HCT116 (cell line): ENCODE results near the gene TLR9. TPM values are rescaled to one million over a fixed set of nuclear protein-coding genes. Genes with fewer than 3 reads are reported as not detected.

ENCODE experiments used
- ATAC-seq: fragments of 200-7000 bp; cut with Tn5 transposase; 2 replicates; pipeline ENCODE4 v1.9.1; 2020; ENCODE audit warnings: mild to moderate bottlenecking, moderate library complexity
- BruUV-seq: library from RNA; stranded (reverse); fragments of 400-500 nt; replicated peaks from 2 replicates; lab custom pipeline; 2021; lab: Mats Ljungman, UMichigan
- CTCF ChIA-PET: fragments of 300-600 bp; sonication (Branson Sonifier 250); formaldehyde crosslinking; loops from one replicate; lab custom pipeline; 2021; ENCODE audit warnings: antibody characterized with exemption; lab: Charles Lee
- POLR2A ChIA-PET: fragments of 300-600, 350-600 bp; sonication (Branson Sonifier 250); formaldehyde crosslinking; loops from one replicate; lab custom pipeline; 2021; ENCODE audit warnings: antibody characterized with exemption; lab: Charles Lee
- RAD21 ChIA-PET, 2 experiments: fragments of 300-600 bp; sonication (Branson Sonifier 250); formaldehyde crosslinking; loops; one replicate each; lab custom pipeline; 2023; ENCODE audit warnings: low total read pairs in 2 of 2; ENCODE audit not compliant: uncharacterized antibody in 2 of 2, unreplicated experiment in 2 of 2, low non-redundant PET in 1 of 2; lab: Charles Lee
- DNase-seq: peaks from one replicate; pipeline ENCODE4 v3.0.0-alpha.2; 2010; ENCODE audit warnings: low read depth, low spot score
- H2AFZ ChIP-seq: fragments of 200-600 bp; shearing (Covaris generic), sonication (generic); 2 replicates; pipeline ENCODE4 v1.6.1; 2017; ENCODE audit warnings: low read depth, mixed run types, mixed read lengths, antibody characterized with exemption, low read length; ENCODE audit not compliant: poor library complexity, severe bottlenecking
- H3K27ac ChIP-seq: 2 replicates; pipeline ENCODE4 v1.5.1; 2012; ENCODE audit warnings: low read depth, low read length
- H3K27me3 ChIP-seq: fragments of 200-600 bp; sonication (generic); 2 replicates; pipeline ENCODE4 v1.6.1; 2016; ENCODE audit warnings: mixed run types, low read length, mixed read lengths; ENCODE audit not compliant: insufficient read depth
- H3K36me3 ChIP-seq, 2 experiments: fragments of 200-500 bp in 1 of 2; fragments of 200-600 bp in 1 of 2; sonication (Bioruptor generic) in 1 of 2; sonication (generic) in 1 of 2; 2 replicates each; pipeline versions ENCODE4 v1.5.1 to v1.6.1; 2014 to 2016; ENCODE audit warnings: low read length in 2 of 2, inconsistent platforms in 1 of 2, mixed read lengths in 1 of 2, mixed run types in 1 of 2; ENCODE audit not compliant: insufficient read depth in 2 of 2, control insufficient read depth in 1 of 2
- H3K4me1 ChIP-seq, 2 experiments: fragments of 200-600 bp in 1 of 2; sonication (generic) in 1 of 2; 2 replicates each; pipeline versions ENCODE4 v1.5.1 to v1.6.1; 2012 to 2017; ENCODE audit warnings: low read length in 2 of 2, inconsistent platforms in 1 of 2, mild to moderate bottlenecking in 1 of 2, mixed read lengths in 1 of 2, mixed run types in 1 of 2, moderate library complexity in 1 of 2; ENCODE audit not compliant: insufficient read depth in 2 of 2, control insufficient read depth in 1 of 2
- H3K4me2 ChIP-seq: fragments of 200-600 bp; sonication (generic); 2 replicates; pipeline ENCODE4 v1.6.1; 2017; ENCODE audit warnings: mixed run types, low read length, mixed read lengths
- H3K4me3 ChIP-seq, 2 experiments: fragments of 200-600 bp in 1 of 2; sonication (generic) in 1 of 2; replicated peaks in 1 of 2; 2 replicates each; pipeline ENCODE4 v1.5.1; 2011 to 2016; ENCODE audit warnings: low read length in 2 of 2, control low read depth in 1 of 2, low read depth in 1 of 2, mild to moderate bottlenecking in 1 of 2, mixed read lengths in 1 of 2, mixed run types in 1 of 2
- H3K79me2 ChIP-seq: fragments of 200-600 bp; sonication (generic); 2 replicates; pipeline ENCODE4 v1.6.1; 2017; ENCODE audit warnings: mild to moderate bottlenecking, mixed run types, low read length, moderate library complexity, mixed read lengths; ENCODE audit not compliant: insufficient read depth
- H3K9ac ChIP-seq: fragments of 200-600 bp; sonication (generic); 2 replicates; pipeline ENCODE4 v1.6.1; 2016; ENCODE audit warnings: low read length, mixed read lengths
- H3K9me2 ChIP-seq: fragments of 200-600 bp; sonication (generic), shearing (Covaris generic); 2 replicates; pipeline ENCODE4 v1.6.1; 2017; ENCODE audit warnings: mixed run types, mild to moderate bottlenecking, moderate library complexity; ENCODE audit not compliant: insufficient read depth
- H3K9me3 ChIP-seq, 2 experiments: fragments of 200-500 bp in 1 of 2; fragments of 200-600 bp in 1 of 2; sonication (Bioruptor generic) in 1 of 2; sonication (generic) in 1 of 2; 2 replicates each; pipeline ENCODE4 v1.6.1; 2014 to 2017; ENCODE audit warnings: low read length in 2 of 2, mixed read lengths in 2 of 2, inconsistent platforms in 1 of 2, low read depth in 1 of 2, mild to moderate bottlenecking in 1 of 2, mixed run types in 1 of 2, moderate library complexity in 1 of 2; ENCODE audit not compliant: control insufficient read depth in 1 of 2, insufficient read depth in 1 of 2
- H4K20me1 ChIP-seq: fragments of 200-600 bp; sonication (generic), shearing (Covaris generic); 2 replicates; pipeline ENCODE4 v1.6.1; 2017; ENCODE audit warnings: mixed run types, mild to moderate bottlenecking, moderate library complexity; ENCODE audit not compliant: insufficient read depth
- ATF3 ChIP-seq: IDR thresholded peaks from 2 replicates; pipeline ENCODE4 v1.6.1; 2012
- EGR1 ChIP-seq: IDR thresholded peaks from 2 replicates; pipeline ENCODE4 v1.6.1; 2012; ENCODE audit warnings: low read depth
- ELF1 ChIP-seq: IDR thresholded peaks from 2 replicates; pipeline ENCODE4 v1.6.1; 2012; ENCODE audit warnings: low read depth, borderline replicate concordance
- EZH2 ChIP-seq: fragments of 200-600 bp; sonication (generic); IDR thresholded peaks from 2 replicates; pipeline ENCODE4 v1.6.1; 2017; ENCODE audit warnings: antibody characterized with exemption, mixed run types
- FOSL1 ChIP-seq: IDR thresholded peaks from 2 replicates; pipeline ENCODE4 v1.6.1; 2012; ENCODE audit warnings: low read depth
- JUND ChIP-seq: IDR thresholded peaks from 2 replicates; pipeline ENCODE4 v1.6.1; 2012
- POLR2A ChIP-seq: IDR thresholded peaks from 2 replicates; pipeline ENCODE4 v1.7.0; 2011; ENCODE audit warnings: borderline replicate concordance; ENCODE audit not compliant: insufficient read depth, insufficient read length; ENCODE audit errors: extremely low read depth
- RAD21 ChIP-seq: IDR thresholded peaks from 2 replicates; pipeline ENCODE4 v1.6.1; 2012; ENCODE audit warnings: low read depth, mild to moderate bottlenecking
- SIN3A ChIP-seq: IDR thresholded peaks from 2 replicates; pipeline ENCODE4 v1.6.1; 2012; ENCODE audit warnings: low read depth
- SP1 ChIP-seq: IDR thresholded peaks from 2 replicates; pipeline ENCODE4 v1.6.1; 2012; ENCODE audit warnings: low read depth
- TCF7L2 ChIP-seq: IDR thresholded peaks from 2 replicates; pipeline ENCODE4 v1.7.0; 2011; ENCODE audit warnings: borderline replicate concordance, inconsistent platforms; ENCODE audit not compliant: insufficient read depth, insufficient read length; ENCODE audit errors: extremely low read depth
- intact Hi-C: fragments of 100-400 bp; cut with micrococcal nuclease; formaldehyde crosslinking; loops from 2 replicates; pipeline ENCODE4 v1.10.0; 2022
- total RNA-seq: library from RNA; stranded (reverse); gene quantifications from one replicate; pipeline ENCODE4 v1.2.1, GENCODE V29; 2021; ENCODE audit not compliant: unreplicated experiment
- TF ChIP-seq, protein P1 (sequence below): IDR thresholded peaks from 2 replicates; pipeline ENCODE4 v1.6.1; 2012
- TF ChIP-seq, protein P2 (sequence below), 3 experiments: fragments of 200-600 bp in 1 of 3; sonication (generic) in 1 of 3; IDR thresholded peaks in 2 of 3; conservative IDR thresholded peaks in 1 of 3; 2 replicates each; pipeline ENCODE4 v1.5.1; 2012 to 2017; ENCODE audit warnings: low read depth in 2 of 3, low read length in 2 of 3, antibody characterized with exemption in 1 of 3, borderline replicate concordance in 1 of 3, control low read depth in 1 of 3, mild to moderate bottlenecking in 1 of 3, mixed read lengths in 1 of 3, mixed run types in 1 of 3, moderate library complexity in 1 of 3; ENCODE audit not compliant: insufficient read depth in 1 of 3
- TF ChIP-seq, protein P3 (sequence below): IDR thresholded peaks from 2 replicates; pipeline ENCODE4 v1.6.1; 2012; ENCODE audit warnings: low read depth

Gene TLR9
- total RNA-seq, 1 experiment from 2014 or later = 0.15 TPM

DNA sequence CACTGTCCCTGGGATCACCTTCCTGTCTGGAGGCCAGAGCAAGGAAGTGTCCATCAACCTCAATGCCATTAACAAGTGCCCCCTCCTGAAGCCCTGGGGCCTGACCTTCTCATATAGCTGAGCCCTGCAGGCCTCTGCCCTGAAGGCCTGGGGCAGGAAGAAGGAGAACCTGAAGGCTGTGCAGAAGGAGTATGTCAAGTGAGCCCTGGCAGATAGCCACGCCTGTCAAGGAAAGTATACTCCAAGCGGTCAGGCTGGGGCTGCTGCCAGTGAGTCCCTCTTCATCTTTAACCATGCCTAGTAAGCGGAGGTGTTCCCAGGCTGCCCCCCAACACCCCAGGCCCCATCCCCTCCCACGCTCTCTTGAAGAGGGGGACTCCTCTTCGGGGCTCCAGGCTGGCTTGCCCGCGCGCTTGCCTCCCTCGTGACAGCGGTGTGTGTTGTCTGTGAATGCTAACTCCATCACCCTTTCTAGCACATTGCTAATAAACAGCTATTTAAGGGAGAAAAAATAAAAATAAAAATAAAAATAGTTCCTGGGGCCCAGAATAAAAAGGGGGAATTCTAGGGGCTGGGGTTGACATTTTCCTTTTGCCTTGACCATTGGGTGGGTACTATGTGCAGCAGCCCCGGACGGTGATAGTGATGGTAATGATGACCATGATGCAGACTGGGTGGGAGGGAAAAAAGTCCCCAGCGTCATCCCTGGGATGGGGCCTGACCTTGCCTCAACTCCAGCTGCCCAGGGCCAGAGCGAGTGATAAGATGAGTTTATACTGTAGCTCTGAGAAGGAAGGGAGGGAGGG lies 30.8 kb downstream of the TLR9 start:
- POLR2A ChIA-PET = interaction anchor here (0.6 kb wide), 1 partner anchor 82 kb away, joined by 3 read pairs; no protein-coding TSS in a partner anchor
- Histone ChIP-seq H3K9ac (no peak overlapping the region), H4K20me1 (no peaks in the 10 kb centered on the region), H3K79me2 (peaks cover 17% of the 10 kb centered on the region), H3K4me3 (no peak overlapping the region), H3K9me3 (no peaks in the 10 kb centered on the region), H3K36me3 (peaks cover 0 to 6% of the 10 kb centered on the region in 2 experiments; a peak in 1 of 4 replicates), H3K27me3 (no peaks in the 10 kb centered on the region), H3K4me1 (peaks cover 9 to 33% of the 10 kb centered on the region in 2 experiments), H3K27ac (no peak overlapping the region), H3K9me2 (no peaks in the 10 kb centered on the region), H3K4me2 (no peak overlapping the region), H2AFZ (no peak overlapping the region)
- RAD21 ChIA-PET = no interaction called here
- TF ChIP-seq ATF3 (no peak), EZH2 (no peak), FOSL1 (no peak), ELF1 (no peak), SIN3A (no peak), RAD21 (no peak), TCF7L2 (no peak)
- TF ChIP-seq, protein P1, sequence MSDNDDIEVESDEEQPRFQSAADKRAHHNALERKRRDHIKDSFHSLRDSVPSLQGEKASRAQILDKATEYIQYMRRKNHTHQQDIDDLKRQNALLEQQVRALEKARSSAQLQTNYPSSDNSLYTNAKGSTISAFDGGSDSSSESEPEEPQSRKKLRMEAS = no peak
- DNase-seq (no peak), ATAC-seq (no peak)
- CTCF ChIA-PET = no interaction called here
- no TSS peak for BruUV-seq
- intact Hi-C loops = no loop called here

DNA sequence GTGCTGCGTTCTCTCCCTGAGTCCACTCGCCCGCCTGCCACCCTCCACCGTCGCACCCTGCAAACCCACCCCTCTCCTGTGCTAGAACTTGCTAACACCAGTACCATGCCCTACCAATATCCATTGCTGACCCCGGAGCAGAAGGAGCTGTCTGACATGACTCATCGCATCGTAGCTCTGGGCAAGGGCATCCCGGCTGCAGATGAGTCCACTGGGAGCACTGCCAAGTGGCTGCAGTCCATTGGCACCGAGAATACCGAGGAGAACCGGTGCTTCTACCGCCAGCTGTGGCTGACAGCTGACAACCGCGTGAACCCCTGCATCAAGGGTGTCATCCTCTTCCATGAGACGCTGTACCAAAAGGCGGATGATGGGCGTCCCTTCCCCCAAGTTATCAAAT lies 32.4 kb downstream of the TLR9 start:
- Histone ChIP-seq H3K4me3 (no peak overlapping the region), H3K27ac (no peak overlapping the region), H3K36me3 (no peaks in the 10 kb centered on the region), H3K9ac (no peak overlapping the region), H4K20me1 (no peaks in the 10 kb centered on the region), H3K79me2 (peaks cover under 1% of the 10 kb centered on the region; the same call in 1 of the 2 replicates), H3K9me3 (no peaks in the 10 kb centered on the region), H3K27me3 (no peaks in the 10 kb centered on the region), H3K4me1 (peaks cover 9 to 23% of the 10 kb centered on the region in 2 experiments), H2AFZ (no peak overlapping the region), H3K4me2 (peak overlapping the region; percentile 46), H3K9me2 (no peaks in the 10 kb centered on the region)
- no peak for DNase-seq
- ChIA-PET CTCF (no interaction called here), RAD21 (no interaction called here), POLR2A (no interaction called here)
- intact Hi-C loops = no loop called here
- ATAC-seq = no peak
- no TSS peak for BruUV-seq
- TF ChIP-seq POLR2A (no peak), EGR1 (no peak), SP1 (no peak), EZH2 (no peak), TCF7L2 (no peak), JUND (no peak)
- TF ChIP-seq, protein P2, sequence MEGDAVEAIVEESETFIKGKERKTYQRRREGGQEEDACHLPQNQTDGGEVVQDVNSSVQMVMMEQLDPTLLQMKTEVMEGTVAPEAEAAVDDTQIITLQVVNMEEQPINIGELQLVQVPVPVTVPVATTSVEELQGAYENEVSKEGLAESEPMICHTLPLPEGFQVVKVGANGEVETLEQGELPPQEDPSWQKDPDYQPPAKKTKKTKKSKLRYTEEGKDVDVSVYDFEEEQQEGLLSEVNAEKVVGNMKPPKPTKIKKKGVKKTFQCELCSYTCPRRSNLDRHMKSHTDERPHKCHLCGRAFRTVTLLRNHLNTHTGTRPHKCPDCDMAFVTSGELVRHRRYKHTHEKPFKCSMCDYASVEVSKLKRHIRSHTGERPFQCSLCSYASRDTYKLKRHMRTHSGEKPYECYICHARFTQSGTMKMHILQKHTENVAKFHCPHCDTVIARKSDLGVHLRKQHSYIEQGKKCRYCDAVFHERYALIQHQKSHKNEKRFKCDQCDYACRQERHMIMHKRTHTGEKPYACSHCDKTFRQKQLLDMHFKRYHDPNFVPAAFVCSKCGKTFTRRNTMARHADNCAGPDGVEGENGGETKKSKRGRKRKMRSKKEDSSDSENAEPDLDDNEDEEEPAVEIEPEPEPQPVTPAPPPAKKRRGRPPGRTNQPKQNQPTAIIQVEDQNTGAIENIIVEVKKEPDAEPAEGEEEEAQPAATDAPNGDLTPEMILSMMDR (IDR thresholded peaks at IDR 0.05 in 2 of 3, conservative IDR thresholded peaks at IDR 0.05 in 1 of 3; ENCODE audit: borderline replicate concordance in 1 of 3, insufficient read depth in 1 of 3, low read depth in 2 of 3, low read length in 2 of 3) = no peak
- TF ChIP-seq, protein P3, sequence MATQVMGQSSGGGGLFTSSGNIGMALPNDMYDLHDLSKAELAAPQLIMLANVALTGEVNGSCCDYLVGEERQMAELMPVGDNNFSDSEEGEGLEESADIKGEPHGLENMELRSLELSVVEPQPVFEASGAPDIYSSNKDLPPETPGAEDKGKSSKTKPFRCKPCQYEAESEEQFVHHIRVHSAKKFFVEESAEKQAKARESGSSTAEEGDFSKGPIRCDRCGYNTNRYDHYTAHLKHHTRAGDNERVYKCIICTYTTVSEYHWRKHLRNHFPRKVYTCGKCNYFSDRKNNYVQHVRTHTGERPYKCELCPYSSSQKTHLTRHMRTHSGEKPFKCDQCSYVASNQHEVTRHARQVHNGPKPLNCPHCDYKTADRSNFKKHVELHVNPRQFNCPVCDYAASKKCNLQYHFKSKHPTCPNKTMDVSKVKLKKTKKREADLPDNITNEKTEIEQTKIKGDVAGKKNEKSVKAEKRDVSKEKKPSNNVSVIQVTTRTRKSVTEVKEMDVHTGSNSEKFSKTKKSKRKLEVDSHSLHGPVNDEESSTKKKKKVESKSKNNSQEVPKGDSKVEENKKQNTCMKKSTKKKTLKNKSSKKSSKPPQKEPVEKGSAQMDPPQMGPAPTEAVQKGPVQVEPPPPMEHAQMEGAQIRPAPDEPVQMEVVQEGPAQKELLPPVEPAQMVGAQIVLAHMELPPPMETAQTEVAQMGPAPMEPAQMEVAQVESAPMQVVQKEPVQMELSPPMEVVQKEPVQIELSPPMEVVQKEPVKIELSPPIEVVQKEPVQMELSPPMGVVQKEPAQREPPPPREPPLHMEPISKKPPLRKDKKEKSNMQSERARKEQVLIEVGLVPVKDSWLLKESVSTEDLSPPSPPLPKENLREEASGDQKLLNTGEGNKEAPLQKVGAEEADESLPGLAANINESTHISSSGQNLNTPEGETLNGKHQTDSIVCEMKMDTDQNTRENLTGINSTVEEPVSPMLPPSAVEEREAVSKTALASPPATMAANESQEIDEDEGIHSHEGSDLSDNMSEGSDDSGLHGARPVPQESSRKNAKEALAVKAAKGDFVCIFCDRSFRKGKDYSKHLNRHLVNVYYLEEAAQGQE = no peak
